HG03095 (cell line): Measurements from ENCODE around the gene GGNBP2.
A peak's percentile ranks its signal among the peaks of the same experiment; 100 is the strongest.

Experiments used
- ATAC-seq: cut with Tn5 transposase; IDR thresholded peaks from one replicate; pipeline ENCODE4 v1.9.1; 2021; ENCODE audit warnings: moderate library complexity; ENCODE audit not compliant: unreplicated experiment

GGNBP2 gene

DNA sequence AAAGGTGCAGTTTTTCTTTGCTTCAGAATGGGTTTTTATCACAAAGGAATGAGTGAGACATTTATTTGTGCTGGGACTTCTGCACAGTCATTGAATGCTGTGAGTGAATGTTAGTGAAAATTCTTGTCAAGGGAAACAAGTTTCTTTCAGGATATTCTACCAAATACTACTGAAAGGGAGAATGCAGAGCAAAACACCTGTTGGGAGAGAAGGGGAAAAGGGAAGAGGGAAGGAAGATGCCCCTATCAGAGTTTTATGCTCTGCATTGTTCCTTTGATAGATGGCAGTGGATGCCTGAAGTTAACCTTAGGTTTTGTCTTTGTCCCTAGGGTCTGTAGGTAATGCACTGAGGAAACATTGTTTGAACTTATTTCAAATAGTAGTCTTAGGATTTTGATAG is 3.1 kb downstream of the GGNBP2 start:
- ATAC-seq = no peak

- ATAC-seq = no peak
Observed at GRCh38 chr17:36550491-36551417, 6.0 kb downstream of the GGNBP2 start.

GRCh38 chr17:36553459-36553858 is 8.7 kb downstream of the GGNBP2 start:
- ATAC-seq = no peak

DNA sequence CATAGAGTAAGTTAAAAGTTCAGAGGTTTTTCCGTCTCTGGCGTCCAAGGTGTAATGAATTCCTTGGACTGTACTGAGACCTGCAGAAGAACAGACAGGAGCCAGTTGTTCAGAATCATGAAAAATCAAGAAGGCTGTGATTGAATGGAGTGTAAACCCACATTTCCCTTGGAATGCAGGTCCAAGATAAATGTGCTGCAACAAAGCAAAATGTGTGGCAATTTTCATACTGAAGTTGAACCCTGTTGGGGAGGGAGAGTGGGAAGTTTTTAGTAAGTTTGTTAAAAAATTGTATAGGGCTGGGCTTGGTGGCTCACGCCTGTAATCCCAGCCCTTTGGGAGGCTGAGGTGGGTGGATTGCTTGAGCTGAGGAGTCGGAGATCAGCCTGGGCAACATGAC is 21.4 kb downstream of the GGNBP2 start:
- no peak for ATAC-seq

- ATAC-seq = no peak
Observed at GRCh38 chr17:36575028-36575427, 30.3 kb downstream of the GGNBP2 start.

GRCh38 chr17:36576793-36577192 is 32.1 kb downstream of the GGNBP2 start:
- ATAC-seq = no peak

GRCh38 chr17:36578671-36579070 is 34.0 kb downstream of the GGNBP2 start:
- no peak for ATAC-seq

- no peak for ATAC-seq
Observed at GRCh38 chr17:36583787-36584186, 39.1 kb downstream of the GGNBP2 start.

GRCh38 chr17:36586138-36586537 is 41.4 kb downstream of the GGNBP2 start:
- no peak for ATAC-seq

DNA sequence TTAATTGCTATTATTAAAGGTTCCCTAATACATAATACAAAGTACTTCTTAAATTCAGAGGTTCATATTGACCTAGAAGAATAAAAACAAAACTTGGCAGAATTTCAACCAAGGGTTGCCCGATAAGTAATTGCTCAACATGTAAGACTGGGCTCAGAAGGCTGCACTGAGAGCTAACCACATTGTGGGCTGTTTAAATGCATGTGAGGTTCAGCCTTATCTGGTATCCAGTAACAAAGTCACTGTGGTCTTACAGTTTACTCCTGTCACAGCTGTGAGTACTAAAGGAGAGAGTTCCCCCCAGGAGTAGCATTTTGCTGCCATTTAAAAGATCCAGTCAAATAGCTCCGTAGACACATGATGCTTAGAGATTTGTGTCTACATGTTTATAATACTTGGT is 45.4 kb downstream of the GGNBP2 start:
- ATAC-seq = no peak

DNA sequence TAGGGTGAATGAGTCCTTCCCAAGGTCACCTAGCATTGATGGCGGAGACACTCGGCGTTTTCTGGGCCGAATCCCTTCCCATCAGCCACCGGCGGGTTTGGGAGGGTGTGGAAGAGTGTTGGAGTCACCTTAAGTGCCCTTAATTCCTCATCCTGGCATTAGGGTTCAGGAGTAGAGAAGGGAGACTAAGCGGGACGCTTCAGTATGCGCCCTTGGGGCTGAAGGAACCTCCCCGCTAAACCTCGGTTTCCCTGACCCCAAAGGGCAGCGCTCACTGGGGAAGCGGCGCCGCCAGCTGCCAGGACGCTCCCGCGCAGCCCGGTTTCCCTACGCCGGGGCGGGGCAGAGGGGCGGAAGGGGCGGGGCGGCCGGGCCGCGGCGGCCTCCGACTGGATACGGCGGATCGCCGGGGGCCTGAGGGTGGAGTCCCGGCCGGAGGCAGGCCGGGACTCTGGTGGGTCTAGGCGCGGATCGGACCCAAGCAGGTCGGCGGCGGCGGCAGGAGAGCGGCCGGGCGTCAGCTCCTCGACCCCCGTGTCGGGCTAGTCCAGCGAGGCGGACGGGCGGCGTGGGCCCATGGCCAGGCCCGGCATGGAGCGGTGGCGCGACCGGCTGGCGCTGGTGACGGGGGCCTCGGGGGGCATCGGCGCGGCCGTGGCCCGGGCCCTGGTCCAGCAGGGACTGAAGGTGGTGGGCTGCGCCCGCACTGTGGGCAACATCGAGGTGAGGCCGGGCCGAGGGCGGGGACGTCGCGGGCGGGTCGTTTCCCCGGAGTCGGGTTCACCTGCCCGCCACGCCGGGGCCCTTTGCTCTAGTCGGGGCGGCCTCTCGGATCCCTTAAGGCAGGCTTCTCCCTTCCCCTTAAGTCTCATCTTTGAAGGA is 47.0 kb downstream of the GGNBP2 start, which contains the start of gene DHRS11:
DHRS11 (plus strand) TSS at position 446 of the 882 bp plus-strand sequence; CDS start at position 577, 131 bp downstream.
- ATAC-seq = peak; percentile 74

- no peak for ATAC-seq
Observed at GRCh38 chr17:36592316-36592715, 47.6 kb downstream of the GGNBP2 start.

DNA sequence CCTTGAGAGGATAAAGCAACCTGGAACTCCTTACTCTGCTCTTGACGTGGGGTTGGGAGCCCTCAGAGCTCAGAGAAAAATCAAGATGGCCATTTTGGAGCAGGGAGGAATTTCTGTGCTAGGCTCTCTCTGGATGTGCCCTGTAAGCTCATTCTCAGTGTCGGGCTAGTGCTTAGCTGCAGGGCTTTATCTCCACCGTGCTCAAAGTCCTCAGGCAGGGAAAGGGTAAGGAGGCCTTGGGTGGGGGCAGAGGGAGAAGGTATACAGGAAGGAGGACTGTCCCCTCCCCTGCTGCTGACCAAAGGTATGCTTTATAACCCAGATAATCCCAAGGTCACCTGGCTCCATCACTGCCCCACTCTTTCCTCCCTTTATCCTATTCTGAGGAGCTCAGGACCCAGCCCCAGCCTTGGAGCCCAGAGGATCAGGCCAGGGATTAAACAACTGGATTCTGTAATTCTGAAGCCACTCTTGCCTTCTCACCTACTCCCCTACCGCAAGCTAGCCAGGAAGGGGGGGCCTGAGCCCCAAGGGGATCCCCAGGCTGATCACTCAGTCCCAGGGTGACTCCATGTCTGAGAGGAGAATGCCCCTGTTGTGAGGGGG is 48.1 kb downstream of the GGNBP2 start:
- ATAC-seq = no peak

- ATAC-seq = no peak
Observed at GRCh38 chr17:36593656-36594316, 49.1 kb downstream of the GGNBP2 start.

DNA sequence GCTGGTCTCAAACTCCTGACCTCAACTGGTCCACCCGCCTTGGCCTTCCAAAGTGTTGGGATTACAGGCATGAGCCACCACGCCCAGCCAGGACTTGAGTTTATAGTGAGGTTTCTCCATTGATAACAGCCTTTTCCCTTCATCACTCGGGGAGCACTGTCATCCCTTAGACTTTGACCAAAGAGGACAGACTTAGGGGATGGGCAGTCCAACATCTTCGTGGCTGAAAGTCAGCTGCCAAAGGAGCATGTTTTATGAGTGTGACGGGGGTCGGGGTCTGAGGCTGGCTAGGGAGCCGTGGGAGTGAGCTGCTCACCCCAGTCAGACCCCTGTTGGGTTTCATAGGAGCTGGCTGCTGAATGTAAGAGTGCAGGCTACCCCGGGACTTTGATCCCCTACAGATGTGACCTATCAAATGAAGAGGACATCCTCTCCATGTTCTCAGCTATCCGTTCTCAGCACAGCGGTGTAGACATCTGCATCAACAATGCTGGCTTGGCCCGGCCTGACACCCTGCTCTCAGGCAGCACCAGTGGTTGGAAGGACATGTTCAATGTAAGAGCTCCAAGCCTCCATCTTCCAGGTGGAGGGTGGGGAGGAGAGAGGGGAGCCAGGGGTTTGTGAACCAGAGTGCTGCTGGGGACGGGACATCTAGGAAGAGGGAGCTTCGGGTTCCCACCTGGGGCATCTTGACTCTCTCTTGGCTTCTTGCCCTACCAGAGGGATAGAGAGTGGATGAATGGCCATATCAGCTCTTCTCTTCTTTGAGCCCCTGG is 50.1 kb downstream of the GGNBP2 start:
- no peak for ATAC-seq

DNA sequence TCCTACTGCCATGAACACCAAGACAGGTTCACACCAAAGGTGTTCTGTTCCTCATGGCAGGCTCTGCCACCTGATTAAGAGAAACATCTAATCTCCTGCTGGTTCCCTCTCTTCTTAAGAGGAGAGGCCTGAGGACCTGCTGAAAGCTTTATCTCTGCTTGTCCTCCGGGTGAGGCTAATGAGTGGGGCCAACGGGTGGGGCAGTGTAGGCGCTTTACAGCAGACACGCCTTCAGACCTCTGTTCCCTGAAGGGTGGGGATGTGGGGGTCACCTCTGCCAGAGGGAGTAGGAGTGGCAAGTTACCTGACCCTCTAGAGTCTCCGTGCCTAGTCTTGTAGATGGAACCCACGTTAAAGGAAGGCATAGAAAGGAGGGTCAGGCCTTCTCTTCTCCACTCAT is 52.5 kb downstream of the GGNBP2 start:
- ATAC-seq = no peak

DNA sequence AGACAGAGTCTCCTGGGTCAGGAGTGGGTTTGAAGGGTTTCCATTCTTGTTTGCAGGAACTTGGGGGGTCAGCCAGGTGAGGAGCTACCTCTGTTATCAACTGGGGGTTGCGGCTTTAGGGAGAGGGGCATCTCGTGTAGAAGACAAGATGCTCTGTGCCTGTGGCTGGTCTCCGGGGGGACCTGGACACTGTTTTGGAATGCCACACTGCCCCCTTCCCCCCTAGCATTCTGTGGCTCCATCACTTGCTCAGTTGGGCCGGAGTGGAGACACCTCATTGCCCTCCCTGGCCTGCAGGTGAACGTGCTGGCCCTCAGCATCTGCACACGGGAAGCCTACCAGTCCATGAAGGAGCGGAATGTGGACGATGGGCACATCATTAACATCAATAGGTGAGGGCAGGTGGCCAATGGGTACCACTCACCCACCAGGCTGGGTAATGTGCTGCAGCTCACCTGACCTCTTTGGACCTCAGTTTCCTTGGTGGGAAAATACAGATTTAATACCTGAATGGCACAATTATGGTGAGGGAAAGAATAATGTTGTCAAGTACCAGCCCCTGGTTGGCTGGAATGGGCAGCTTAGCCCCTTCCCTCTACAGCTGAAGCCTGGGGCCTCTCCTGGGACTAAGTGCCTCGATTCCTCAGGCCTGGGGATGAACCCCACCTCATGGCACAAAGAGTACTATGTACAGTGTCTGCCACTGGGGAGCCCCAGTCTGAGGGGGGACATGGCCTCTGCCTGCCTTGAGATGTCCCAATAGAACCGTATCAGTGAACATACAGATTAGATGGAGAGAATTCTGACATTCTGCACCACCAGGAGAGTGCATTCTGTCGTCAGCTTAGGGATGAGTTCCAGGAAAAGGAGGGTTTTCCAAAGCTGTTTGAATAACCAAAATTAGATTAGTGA is 53.4 kb downstream of the GGNBP2 start:
- no peak for ATAC-seq

DNA sequence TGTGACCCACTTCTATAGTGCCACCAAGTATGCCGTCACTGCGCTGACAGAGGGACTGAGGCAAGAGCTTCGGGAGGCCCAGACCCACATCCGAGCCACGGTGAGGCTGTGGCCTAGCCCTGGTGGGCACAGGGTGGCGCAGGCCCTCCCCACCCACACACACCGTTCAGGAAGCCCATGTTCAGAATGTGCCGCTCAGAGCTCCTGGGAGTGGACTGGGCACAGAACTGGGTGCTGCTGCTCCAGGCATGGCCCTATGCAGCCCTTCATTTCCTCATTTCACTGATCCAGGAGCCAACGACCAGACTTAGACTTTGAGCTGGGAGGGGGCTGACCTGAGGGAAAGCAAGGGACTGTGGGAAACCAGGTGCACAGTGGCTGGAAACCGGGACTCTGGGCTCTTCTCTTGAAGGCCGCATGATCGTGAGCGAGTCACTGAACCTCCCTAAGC is 54.3 kb downstream of the GGNBP2 start:
- ATAC-seq = no peak
